Testis (tissue), 2 donors: ENCODE results near the gene TCAF2.
"Not testable (repeated sequence)": the region's sequence is repeated elsewhere in the genome, so short reads cannot be mapped to it uniquely, and the experiment has no call there.

Experiments
- CTCF ChIP-seq, 3 experiments: fragments of 450-650 bp in 2 of 3; fragments of 200-600 bp in 1 of 3; sonication (generic) in 1 of 3; IDR thresholded peaks; one replicate each; pipeline ENCODE4 v1.5.1; 2016 to 2019; ENCODE audit warnings: antibody characterized with exemption in 3 of 3, mild to moderate bottlenecking in 2 of 3, moderate library complexity in 1 of 3
- POLR2A ChIP-seq: fragments of 450-650 bp; IDR thresholded peaks from one replicate; pipeline ENCODE4 v1.6.1; 2017; ENCODE audit warnings: antibody characterized with exemption, mild to moderate bottlenecking, moderate library complexity

- not testable (repeated sequence) for TF ChIP-seq POLR2A; CTCF (IDR thresholded peaks at IDR 0.05)
Observed at GRCh38 chr7:143571501-143571900, 49.3 kb upstream of the TCAF2 start, which contains the start of gene CTAGE15.
